ENCODE results near the gene MAP3K3. TPM values are rescaled to one million over a fixed set of nuclear protein-coding genes. Genes with fewer than 3 reads are reported as not detected.

MAP3K3 gene
- total and polyA plus RNA-seq, 9 of the 15 experiments (the other 6 are each of a cell fraction or from before 2014, with no cell fraction given) = 0.69 to 16.5 (median 12.1) TPM

DNA sequence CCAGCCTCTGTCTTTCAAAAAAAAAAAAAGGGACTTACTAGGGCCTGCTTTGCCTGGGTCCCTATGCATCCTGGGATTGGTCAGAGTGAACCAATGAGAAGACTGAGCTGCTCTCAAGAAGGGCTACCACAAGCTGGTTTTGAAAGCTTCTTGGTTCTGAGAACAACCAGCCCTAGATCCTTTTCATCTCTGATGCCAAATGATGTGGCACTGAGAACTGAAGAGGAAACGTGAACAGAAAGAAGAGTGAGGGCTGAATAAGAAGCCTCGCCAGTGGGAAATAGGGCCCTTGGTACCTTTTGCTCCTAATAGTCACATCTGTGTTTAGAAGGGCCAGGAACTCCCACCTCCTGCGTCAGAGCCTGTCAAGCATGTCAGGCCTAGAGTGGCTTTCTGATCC lies 10.9 kb upstream of the MAP3K3 start:
- in situ Hi-C loops (cut with MboI) = no loop called here
- no peaks in the 10 kb centered on the region for H4K20me1 ChIP-seq (replicated peaks; ENCODE audit: control insufficient read depth, insufficient read depth, low read length)
- ATAC-seq (no peak), DNase-seq (ENCODE audit: extremely low read depth in 1 of 4, low spot score in 3 of 4) (no peak), FAIRE-seq (no peak)
- no peak overlapping the region for H3K27ac ChIP-seq (ENCODE audit: extremely low read depth, low read depth, low read length)
- no peak overlapping the region for H3K9ac ChIP-seq (ENCODE audit: insufficient read depth in 1 of 2, low read depth in 2 of 2, low read length in 2 of 2)
- H3K79me2 ChIP-seq (ENCODE audit: control insufficient read depth, insufficient read depth, low read length) = no peaks in the 10 kb centered on the region
- no peaks in the 10 kb centered on the region for H3K9me1 ChIP-seq (ENCODE audit: control insufficient read depth, insufficient read depth, low read length)
- no peaks in the 10 kb centered on the region for H3K9me3 ChIP-seq (replicated peaks; ENCODE audit: control insufficient read depth, insufficient read depth, low read depth, low read length)
- H3K36me3 ChIP-seq (ENCODE audit: control insufficient read depth, insufficient read depth, low read length) = peaks cover 30% of the 10 kb centered on the region
- intact Hi-C loops (cut with micrococcal nuclease) = loop anchor here (5.0 kb wide), 2 partner anchors 129 to 529 kb away; no protein-coding TSS in a partner anchor
- ChIA-PET CTCF (ENCODE audit: low intra/inter-chr PET ratio) (interaction anchor here (0.5 to 2.5 kb wide), 3 partner anchors 16 to 186 kb away, joined by 3 to 36 read pairs (median 3); no protein-coding TSS in a partner anchor), POLR2A (interaction anchor here (0.6 to 3.4 kb wide), 7 partner anchors 9 to 205 kb away, joined by 3 to 14 read pairs (median 6); partner anchors contain the start of genes MAP3K3 and TACO1)
- no TSS peak for BruUV-seq (replicated peaks)
- no peak overlapping the region for H3K4me2 ChIP-seq (ENCODE audit: insufficient read depth, low read length)
- no peak overlapping the region for H2AFZ ChIP-seq (ENCODE audit: low read depth, low read length)
- no peak overlapping the region for H3K4me3 ChIP-seq
- WGBS (ENCODE audit: insufficient coverage, low coverage, missing lambda C conversion rate) = 77% methylated on average over 3 of the region's 3 CpGs
- H3K4me1 ChIP-seq (replicated peaks in 1 of 2; ENCODE audit: control insufficient read depth in 2 of 2, insufficient read depth in 2 of 2, low read length in 2 of 2) = no peaks in the 10 kb centered on the region
- TF ChIP-seq HDAC6 (IDR thresholded peaks at IDR 0.05; ENCODE audit: low read depth, low read length) (no peak), SUPT5H (IDR thresholded peaks at IDR 0.05) (0 out of 2 replicates have a peak, but pooled peaks have one; percentile 10), POLR3A (IDR thresholded peaks at IDR 0.05; ENCODE audit: borderline replicate concordance, extremely low read depth, insufficient read depth, insufficient read length) (no peak), E2F3 (CRISPR knock-in tag; IDR thresholded peaks at IDR 0.05) (no peak)
- TF ChIP-seq, protein P1, sequence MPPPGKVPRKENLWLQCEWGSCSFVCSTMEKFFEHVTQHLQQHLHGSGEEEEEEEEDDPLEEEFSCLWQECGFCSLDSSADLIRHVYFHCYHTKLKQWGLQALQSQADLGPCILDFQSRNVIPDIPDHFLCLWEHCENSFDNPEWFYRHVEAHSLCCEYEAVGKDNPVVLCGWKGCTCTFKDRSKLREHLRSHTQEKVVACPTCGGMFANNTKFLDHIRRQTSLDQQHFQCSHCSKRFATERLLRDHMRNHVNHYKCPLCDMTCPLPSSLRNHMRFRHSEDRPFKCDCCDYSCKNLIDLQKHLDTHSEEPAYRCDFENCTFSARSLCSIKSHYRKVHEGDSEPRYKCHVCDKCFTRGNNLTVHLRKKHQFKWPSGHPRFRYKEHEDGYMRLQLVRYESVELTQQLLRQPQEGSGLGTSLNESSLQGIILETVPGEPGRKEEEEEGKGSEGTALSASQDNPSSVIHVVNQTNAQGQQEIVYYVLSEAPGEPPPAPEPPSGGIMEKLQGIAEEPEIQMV (tag; conservative IDR thresholded peaks at IDR 0.05; ENCODE audit: low read depth) = no peak
- no peaks in the 10 kb centered on the region for H3K27me3 ChIP-seq (ENCODE audit: control insufficient read depth in 2 of 2, insufficient read depth in 2 of 2, low read length in 2 of 2)
